ENCODE data around the gene PSMD13.
"Not testable (repeated sequence)": the region's sequence is repeated elsewhere in the genome, so short reads cannot be mapped to it uniquely, and the experiment has no call there.

The PSMD13 gene

GRCh38 chr11:230431-230830 lies 6.3 kb upstream of the PSMD13 start:
- Histone ChIP-seq H3K4me1 (ENCODE audit: control insufficient read depth, insufficient read depth, low read length) (no peaks in the 10 kb centered on the region), H3K27ac (ENCODE audit: low read length) (no peak overlapping the region), H3K27me3 (ENCODE audit: control insufficient read depth, insufficient read depth, low read length) (no peaks in the 10 kb centered on the region), H3K36me3 (ENCODE audit: control insufficient read depth, insufficient read depth, low read length) (no peaks in the 10 kb centered on the region), H3K9me3 (ENCODE audit: control insufficient read depth, insufficient read depth, low read length) (no peaks in the 10 kb centered on the region), H3K4me3 (ENCODE audit: low read length) (no peak overlapping the region)
- DNase-seq (ENCODE audit: low read depth, low spot score): no peak
- WGBS (ENCODE audit: insufficient coverage, insufficient read length): no CpG with 5 or more reads among the region's 10 CpGs

- WGBS (ENCODE audit: insufficient coverage, insufficient read length): no CpG with 5 or more reads among the region's 20 CpGs
- Histone ChIP-seq H3K4me3 (ENCODE audit: low read length) (no peak overlapping the region), H3K36me3 (ENCODE audit: control insufficient read depth, insufficient read depth, low read length) (no peaks in the 10 kb centered on the region), H3K27ac (ENCODE audit: low read length) (no peak overlapping the region), H3K27me3 (ENCODE audit: control insufficient read depth, insufficient read depth, low read length) (no peaks in the 10 kb centered on the region), H3K9me3 (ENCODE audit: control insufficient read depth, insufficient read depth, low read length) (no peaks in the 10 kb centered on the region), H3K4me1 (ENCODE audit: control insufficient read depth, insufficient read depth, low read length) (no peaks in the 10 kb centered on the region)
- DNase-seq (ENCODE audit: low read depth, low spot score): no peak
These were observed 3.8 kb upstream of the PSMD13 start for GRCh38 chr11:232783-233565.

- Histone ChIP-seq H3K36me3 (ENCODE audit: control insufficient read depth, insufficient read depth, low read length) (no peaks in the 10 kb centered on the region), H3K27ac (ENCODE audit: low read length) (no peak overlapping the region), H3K4me1 (ENCODE audit: control insufficient read depth, insufficient read depth, low read length) (no peaks in the 10 kb centered on the region), H3K27me3 (ENCODE audit: control insufficient read depth, insufficient read depth, low read length) (no peaks in the 10 kb centered on the region), H3K4me3 (ENCODE audit: low read length) (no peak overlapping the region; the same call in 1 of the 2 replicates), H3K9me3 (ENCODE audit: control insufficient read depth, insufficient read depth, low read length) (no peaks in the 10 kb centered on the region)
- no peak for DNase-seq (ENCODE audit: low read depth, low spot score)
- no CpG with 5 or more reads among the region's 8 CpGs for WGBS (ENCODE audit: insufficient coverage, insufficient read length)
These were observed 1.6 kb upstream of the PSMD13 start for GRCh38 chr11:235180-235579.

GRCh38 chr11:235609-235996 lies 1.2 kb upstream of the PSMD13 start:
- H3K4me1 ChIP-seq (ENCODE audit: control insufficient read depth, insufficient read depth, low read length): no peaks in the 10 kb centered on the region
- no peaks in the 10 kb centered on the region for H3K27me3 ChIP-seq (ENCODE audit: control insufficient read depth, insufficient read depth, low read length)
- H3K27ac ChIP-seq (ENCODE audit: low read length): no peak overlapping the region
- WGBS (ENCODE audit: insufficient coverage, insufficient read length): no CpG with 5 or more reads among the region's 13 CpGs
- no peaks in the 10 kb centered on the region for H3K9me3 ChIP-seq (ENCODE audit: control insufficient read depth, insufficient read depth, low read length)
- H3K36me3 ChIP-seq (ENCODE audit: control insufficient read depth, insufficient read depth, low read length): no peaks in the 10 kb centered on the region
- H3K4me3 ChIP-seq (ENCODE audit: low read length): peak overlapping the region; percentile 60; the same call in 1 of the 2 replicates
- no peak for DNase-seq (ENCODE audit: low read depth, low spot score)

- Histone ChIP-seq H3K4me1 (ENCODE audit: control insufficient read depth, insufficient read depth, low read length) (no peaks in the 10 kb centered on the region), H3K36me3 (ENCODE audit: control insufficient read depth, insufficient read depth, low read length) (no peaks in the 10 kb centered on the region), H3K9me3 (ENCODE audit: control insufficient read depth, insufficient read depth, low read length) (no peaks in the 10 kb centered on the region), H3K27me3 (ENCODE audit: control insufficient read depth, insufficient read depth, low read length) (no peaks in the 10 kb centered on the region), H3K4me3 (ENCODE audit: low read length) (peak within 1 kb of the TSS; percentile 91), H3K27ac (ENCODE audit: low read length) (no peak within 1 kb of the TSS)
- WGBS (ENCODE audit: insufficient coverage, insufficient read length): no CpG with 5 or more reads among the region's 70 CpGs
- DNase-seq (ENCODE audit: low read depth, low spot score): peak; percentile 41
These were observed 591 bp upstream of the PSMD13 start, which contains the start of gene SIRT3 for GRCh38 chr11:235997-236773. Gene SIRT3 (minus strand): TSS chr11:236342. CDS start chr11:236328, 14 bp downstream.

GRCh38 chr11:238346-238745 lies 1.6 kb downstream of the PSMD13 start:
- not testable (repeated sequence) for H3K27me3 ChIP-seq (ENCODE audit: control insufficient read depth, insufficient read depth, low read length); DNase-seq (ENCODE audit: low read depth, low spot score); H3K4me1 ChIP-seq (ENCODE audit: control insufficient read depth, insufficient read depth, low read length); H3K27ac ChIP-seq (ENCODE audit: low read length); H3K4me3 ChIP-seq (ENCODE audit: low read length); H3K36me3 ChIP-seq (ENCODE audit: control insufficient read depth, insufficient read depth, low read length); H3K9me3 ChIP-seq (ENCODE audit: control insufficient read depth, insufficient read depth, low read length)
- no CpG with 5 or more reads among the region's 7 CpGs for WGBS (ENCODE audit: insufficient coverage, insufficient read length)

GRCh38 chr11:240315-240714 lies 3.5 kb downstream of the PSMD13 start:
- Histone ChIP-seq H3K27ac (ENCODE audit: low read length) (no peak overlapping the region), H3K4me3 (ENCODE audit: low read length) (no peak overlapping the region), H3K9me3 (ENCODE audit: control insufficient read depth, insufficient read depth, low read length) (no peaks in the 10 kb centered on the region), H3K4me1 (ENCODE audit: control insufficient read depth, insufficient read depth, low read length) (no peaks in the 10 kb centered on the region), H3K27me3 (ENCODE audit: control insufficient read depth, insufficient read depth, low read length) (no peaks in the 10 kb centered on the region), H3K36me3 (ENCODE audit: control insufficient read depth, insufficient read depth, low read length) (peaks cover 6% of the 10 kb centered on the region; the same call in 1 of the 2 replicates)
- no peak for DNase-seq (ENCODE audit: low read depth, low spot score)
- no CpG with 5 or more reads among the region's 1 CpG for WGBS (ENCODE audit: insufficient coverage, insufficient read length)

GRCh38 chr11:241634-242033 lies 4.9 kb downstream of the PSMD13 start:
- no peak overlapping the region for H3K27ac ChIP-seq (ENCODE audit: low read length)
- H3K36me3 ChIP-seq (ENCODE audit: control insufficient read depth, insufficient read depth, low read length): peaks cover 13% of the 10 kb centered on the region; the same call in 1 of the 2 replicates
- no peak overlapping the region for H3K4me3 ChIP-seq (ENCODE audit: low read length)
- no peaks in the 10 kb centered on the region for H3K4me1 ChIP-seq (ENCODE audit: control insufficient read depth, insufficient read depth, low read length)
- no peaks in the 10 kb centered on the region for H3K9me3 ChIP-seq (ENCODE audit: control insufficient read depth, insufficient read depth, low read length)
- H3K27me3 ChIP-seq (ENCODE audit: control insufficient read depth, insufficient read depth, low read length): no peaks in the 10 kb centered on the region
- DNase-seq (ENCODE audit: low read depth, low spot score): no peak
- WGBS (ENCODE audit: insufficient coverage, insufficient read length): no CpG with 5 or more reads among the region's 5 CpGs

- no peak for DNase-seq (ENCODE audit: low read depth, low spot score)
- no peaks in the 10 kb centered on the region for H3K27me3 ChIP-seq (ENCODE audit: control insufficient read depth, insufficient read depth, low read length)
- no peaks in the 10 kb centered on the region for H3K9me3 ChIP-seq (ENCODE audit: control insufficient read depth, insufficient read depth, low read length)
- no peak overlapping the region for H3K4me3 ChIP-seq (ENCODE audit: low read length)
- no peaks in the 10 kb centered on the region for H3K4me1 ChIP-seq (ENCODE audit: control insufficient read depth, insufficient read depth, low read length)
- H3K27ac ChIP-seq (ENCODE audit: low read length): no peak overlapping the region
- no CpG with 5 or more reads among the region's 2 CpGs for WGBS (ENCODE audit: insufficient coverage, insufficient read length)
- peaks cover 20% of the 10 kb centered on the region; the same call in 1 of the 2 replicates for H3K36me3 ChIP-seq (ENCODE audit: control insufficient read depth, insufficient read depth, low read length)
These were observed 7.6 kb downstream of the PSMD13 start for GRCh38 chr11:244376-244775.

GRCh38 chr11:249062-249461 lies 12.3 kb downstream of the PSMD13 start:
- no peaks in the 10 kb centered on the region for H3K4me1 ChIP-seq (ENCODE audit: control insufficient read depth, insufficient read depth, low read length)
- H3K9me3 ChIP-seq (ENCODE audit: control insufficient read depth, insufficient read depth, low read length): no peaks in the 10 kb centered on the region
- no CpG with 5 or more reads among the region's 8 CpGs for WGBS (ENCODE audit: insufficient coverage, insufficient read length)
- H3K4me3 ChIP-seq (ENCODE audit: low read length): no peak overlapping the region
- H3K27me3 ChIP-seq (ENCODE audit: control insufficient read depth, insufficient read depth, low read length): no peaks in the 10 kb centered on the region
- H3K27ac ChIP-seq (ENCODE audit: low read length): no peak overlapping the region
- DNase-seq (ENCODE audit: low read depth, low spot score): no peak
- H3K36me3 ChIP-seq (ENCODE audit: control insufficient read depth, insufficient read depth, low read length): peaks cover 27% of the 10 kb centered on the region; the same call in 1 of the 2 replicates
